Heart right ventricle (tissue), 16 donors: ENCODE measurements around the gene PRDM16. TPM values are rescaled to one million over a fixed set of nuclear protein-coding genes. Genes with fewer than 3 reads are reported as not detected.

ENCODE experiments used
- ATAC-seq, 8 donors: fragments of 200-7000 bp; cut with Tn5 transposase; one replicate each; pipeline ENCODE4 v1.9.1; 2020; ENCODE audit warnings: mild to moderate bottlenecking in 8 of 8, moderate library complexity in 8 of 8, moderate number of reproducible peaks in 1 of 8
- DNase-seq, 2 donors: peaks; one replicate each; pipeline ENCODE4 v3.0.0-alpha.2; 2020
- H3K27ac ChIP-seq, 10 donors: fragments of 200-600 bp; sonication (generic) in 2 of 10; one replicate each; pipeline versions ENCODE4 v1.5.0 to v1.8.0; 2020 to 2022; ENCODE audit warnings: mild to moderate bottlenecking in 3 of 10
- H3K27me3 ChIP-seq, 7 donors: fragments of 200-600 bp; one replicate each; pipeline ENCODE4 v1.8.0; 2021 to 2022; ENCODE audit warnings: mild to moderate bottlenecking in 2 of 7
- H3K36me3 ChIP-seq, 9 donors: fragments of 200-600 bp; sonication (generic) in 1 of 9; one replicate each; pipeline versions ENCODE4 v1.5.0 to v1.8.0; 2020 to 2022; ENCODE audit warnings: mild to moderate bottlenecking in 2 of 9
- H3K4me1 ChIP-seq, 9 donors: fragments of 200-600 bp; sonication (generic) in 1 of 9; one replicate each; pipeline versions ENCODE4 v1.5.0 to v1.8.0; 2020 to 2022; ENCODE audit warnings: mild to moderate bottlenecking in 4 of 9
- H3K4me3 ChIP-seq, 10 donors: fragments of 200-600 bp; sonication (generic) in 2 of 10; one replicate each; pipeline versions ENCODE4 v1.5.0 to v1.8.0; 2020 to 2022; ENCODE audit warnings: mild to moderate bottlenecking in 7 of 10, moderate library complexity in 2 of 10
- H3K9me3 ChIP-seq, 11 donors: fragments of 200-600 bp in 10 of 11; sonication (generic) in 2 of 11; one replicate each; pipeline versions ENCODE4 v1.5.0 to v1.8.0; 2013 to 2022; ENCODE audit warnings: mild to moderate bottlenecking in 2 of 11, control low read depth in 1 of 11, moderate library complexity in 1 of 11
- CTCF ChIP-seq, 9 donors: fragments of 200-600 bp; sonication (generic) in 2 of 9; IDR thresholded peaks; one replicate each; pipeline versions ENCODE4 v1.5.0 to v1.8.0; 2021 to 2022; ENCODE audit warnings: antibody characterized with exemption in 9 of 9, mild to moderate bottlenecking in 5 of 9, moderate library complexity in 1 of 9
- WGBS, 2 donors: extraction: QIAGEN DNeasy Blood & Tissue Kit; methylation state at CpG; one replicate each; pipeline ENCODE4 v1.1.7; 2013; ENCODE audit warnings: inconsistent platforms in 1 of 2; 5-methylcytosine and 5-hydroxymethylcytosine counted together
- intact Hi-C, 10 donors: fragments of 100-400 bp; cut with DNase I; formaldehyde crosslinking; loops; one replicate each; pipeline versions ENCODE4 v1.11.1 to v1.14.2; 2022
- polyA plus RNA-seq, 2 donors: library from polyadenylated mRNA; stranded (reverse); fragments of 200-250 nt; gene quantifications; one replicate each; pipeline ENCODE4 v1.2.3, GENCODE V29; 2013
- total RNA-seq, 10 donors: library from RNA; stranded (reverse); fragmentation: NEBNext Ultra II Directional in 3 of 10; extraction: Animal tissue kit (Norgen Biotek cat#: 25700) in 3 of 10; gene quantifications; one replicate each; pipeline versions ENCODE4 v1.2.1 to v1.2.4, GENCODE V29; 2021 to 2023
- donor health status: Arrhythmogenic right ventricular cardiomyopathy.
- donor health status: ischemic (EF 13 %, LVEDD 7.1; RV severe dilation, severe dysfunction).
- donor health status: healthy with polysubstance abuse.
- donor health status: DM: no; HTN: yes; CAD: no.
- donor health status: DM: no; HTN: no; CAD: no.
- donor health status: ischemic (EF 25% LVEDD 6.9; RV normal size, moderate dysfunction).
- donor health status: ischemic (EF 25% LVEDD 5.7; RV mildly dilated, moderate dysfunction).
- donor health status: healthy.
- donor health status: DM: yes; HTN: yes; CAD: no.
- donor health status: Ischemic cardiomyopathy.
- donor health status: ischemic (EF 35%, LVEDD 5.7; RV mildly dilated, moderate dysfunction).
- donor health status: nonischemic (EF 11% LVEDD 7.7; RV severe dilation, severe dysfunction).
- donor health status: DM: yes; HTN: yes; CAD: no.
- donor health status: PGD.
- donor health status: ischemic (EF 29% LVEDD 5.4; RV normal size, mild dysfunction).
- donor health status: nonischemic (EF 23%, LVEDD 6.1; RV moderate dilation, normal function).

PRDM16 gene
- total and polyA plus RNA-seq, 12 donors: 4.1 to 25.9 (median 14.8) TPM

DNA sequence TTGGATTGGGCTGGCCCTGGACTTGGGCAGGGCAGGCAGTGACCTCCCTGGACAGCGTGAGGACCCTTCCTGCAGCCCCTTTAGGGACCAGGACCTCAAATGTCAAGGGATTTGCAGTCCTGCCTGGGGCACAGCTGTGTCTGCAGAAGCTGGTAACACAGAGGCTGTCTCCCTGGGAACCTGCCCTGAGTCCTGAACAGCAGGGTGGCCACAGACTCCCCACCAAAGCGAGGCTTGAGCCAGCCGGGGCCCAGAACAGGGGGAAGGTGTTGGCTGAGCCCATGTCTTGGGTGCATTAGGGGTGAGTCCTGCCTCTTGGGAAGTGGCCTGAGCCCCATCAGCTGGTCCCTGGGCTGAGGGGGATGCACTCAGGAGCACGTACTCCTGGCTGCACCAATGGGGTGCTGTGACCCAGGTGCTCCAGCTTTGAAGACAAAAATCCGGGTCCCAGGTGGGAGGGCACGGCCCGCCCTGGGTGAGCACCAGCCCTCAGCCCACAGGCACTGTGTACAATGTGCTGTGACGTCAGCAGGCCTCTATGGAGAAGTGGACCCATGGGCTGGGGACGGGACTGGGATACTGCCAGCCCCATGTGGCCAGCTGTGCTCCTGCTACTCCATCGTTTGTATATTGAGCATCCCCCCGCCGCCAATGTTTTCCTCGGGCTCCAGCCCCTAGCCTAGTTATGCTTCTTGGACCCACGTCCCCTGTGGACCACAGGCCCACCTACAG is 313.5 kb downstream of the PRDM16 start:
- intact Hi-C loops: no loop called here
- no peak for TF ChIP-seq CTCF (IDR thresholded peaks at IDR 0.05)
- no peak for ATAC-seq
- Histone ChIP-seq H3K4me3 (no peak overlapping the region), H3K9me3 (no peaks in the 10 kb centered on the region), H3K36me3 (peaks cover 0 to 15% (median 0%) of the 10 kb centered on the region in 9 donors), H3K4me1 (no peaks in the 10 kb centered on the region), H3K27ac (no peak overlapping the region), H3K27me3 (peaks cover 0 to 23% (median 0%) of the 10 kb centered on the region in 7 donors)
- DNase-seq: no peak
- WGBS, 2 donors: 81 to 83% methylated on average over 14 of the region's 14 CpGs

GRCh38 chr1:3383679-3384078 is 314.7 kb downstream of the PRDM16 start:
- DNase-seq (no peak), ATAC-seq (peak in 1 of 8 donors; percentile 7)
- intact Hi-C loops: no loop called here
- 85 to 92% methylated on average over 5 of the region's 5 CpGs for WGBS, 2 donors
- Histone ChIP-seq H3K27me3 (peaks cover 0 to 31% (median 2%) of the 10 kb centered on the region in 7 donors), H3K27ac (no peak overlapping the region), H3K9me3 (no peaks in the 10 kb centered on the region), H3K4me3 (no peak overlapping the region), H3K4me1 (no peaks in the 10 kb centered on the region), H3K36me3 (peaks cover 0 to 15% (median 0%) of the 10 kb centered on the region in 9 donors)
- no peak for TF ChIP-seq CTCF (IDR thresholded peaks at IDR 0.05)

GRCh38 chr1:3384407-3384806 is 315.4 kb downstream of the PRDM16 start:
- 71 to 78% methylated on average over 12 of the region's 12 CpGs for WGBS, 2 donors
- no peaks in the 10 kb centered on the region for H3K9me3 ChIP-seq
- DNase-seq (no peak), ATAC-seq (no peak)
- H3K36me3 ChIP-seq: peaks cover 0 to 15% (median 0%) of the 10 kb centered on the region in 9 donors
- no peak overlapping the region for H3K27ac ChIP-seq
- H3K4me3 ChIP-seq: no peak overlapping the region
- TF ChIP-seq CTCF (IDR thresholded peaks at IDR 0.05): no peak
- intact Hi-C loops: no loop called here
- H3K4me1 ChIP-seq: peaks cover 0 to 5% (median 0%) of the 10 kb centered on the region in 9 donors
- H3K27me3 ChIP-seq: peaks cover 0 to 39% (median 6%) of the 10 kb centered on the region in 7 donors

DNA sequence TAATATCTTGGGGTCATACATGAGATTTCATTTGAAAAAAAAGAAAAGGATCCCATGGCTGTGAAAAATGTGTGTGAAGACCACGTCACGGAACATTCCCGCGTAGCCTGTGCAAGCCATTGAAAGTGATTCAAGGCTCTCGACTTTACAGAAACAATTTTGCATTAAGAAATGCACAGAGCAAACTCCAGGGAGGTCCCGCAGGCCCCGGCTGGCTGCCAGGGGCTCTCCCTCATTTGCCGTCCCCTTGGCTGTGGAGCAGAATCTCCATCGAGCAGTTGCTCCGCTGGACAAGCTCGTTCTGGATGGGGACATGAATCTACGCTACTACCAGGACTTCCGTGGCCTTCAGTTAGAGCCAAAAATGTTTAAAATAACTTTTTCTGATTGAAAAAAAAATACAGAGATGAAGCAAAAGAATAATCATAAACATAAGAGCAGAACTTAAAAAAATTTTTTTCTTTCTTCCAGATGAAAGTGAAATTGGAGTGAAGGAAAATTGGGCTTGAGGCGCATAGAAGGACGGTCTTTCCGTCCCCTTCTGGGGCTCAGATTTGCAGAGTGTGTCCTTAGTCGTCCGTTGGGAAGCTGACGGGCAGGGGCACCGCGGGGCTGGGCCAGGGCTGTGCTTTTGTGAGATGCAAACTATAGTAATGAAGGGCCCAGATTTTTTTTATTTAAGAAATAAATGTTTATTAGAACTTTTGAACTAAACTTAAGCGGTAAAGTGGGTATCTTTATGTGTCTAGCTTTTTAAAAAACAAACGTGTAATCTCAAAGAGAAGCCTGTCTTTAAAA is 317.4 kb downstream of the PRDM16 start:
- ATAC-seq (no peak), DNase-seq (no peak)
- Histone ChIP-seq H3K36me3 (peaks cover 0 to 15% (median 0%) of the 10 kb centered on the region in 9 donors), H3K27ac (no peak overlapping the region), H3K4me3 (no peak overlapping the region), H3K9me3 (no peaks in the 10 kb centered on the region), H3K27me3 (peaks cover 0 to 46% (median 13%) of the 10 kb centered on the region in 7 donors), H3K4me1 (peaks cover 0 to 6% (median 0%) of the 10 kb centered on the region in 9 donors)
- intact Hi-C loops: no loop called here
- TF ChIP-seq CTCF (IDR thresholded peaks at IDR 0.05): no peak
- 91% methylated on average over 23 of the region's 23 CpGs for WGBS, 2 donors
